Large intestine (tissue), 3 donors: ENCODE measurements around the gene ALS2. TPM values are rescaled to one million over a fixed set of nuclear protein-coding genes. Genes with fewer than 3 reads are reported as not detected.

Source experiments
- DNase-seq, 2 donors: peaks; one replicate each; pipeline versions ENCODE4 v3.0.0 to v3.0.0-alpha.2; 2013
- H3K27ac ChIP-seq: one replicate; pipeline ENCODE4 v1.5.1; 2013; ENCODE audit warnings: low read length
- H3K27me3 ChIP-seq: 2 replicates; pipeline ENCODE4 v1.6.1; 2013; ENCODE audit warnings: low read length; ENCODE audit not compliant: control insufficient read depth, insufficient read depth
- H3K36me3 ChIP-seq: 2 replicates; pipeline ENCODE4 v1.6.1; 2013; ENCODE audit warnings: low read length; ENCODE audit not compliant: control insufficient read depth, insufficient read depth
- H3K4me1 ChIP-seq: one replicate; pipeline ENCODE4 v1.6.1; 2013; ENCODE audit warnings: low read length; ENCODE audit not compliant: control insufficient read depth, insufficient read depth
- H3K4me3 ChIP-seq: one replicate; pipeline ENCODE4 v1.5.1; 2013; ENCODE audit warnings: low read length
- H3K9me3 ChIP-seq: one replicate; pipeline ENCODE4 v1.6.1; 2013; ENCODE audit warnings: mild to moderate bottlenecking, low read depth, low read length, moderate library complexity; ENCODE audit not compliant: control insufficient read depth
- WGBS: methylation state at CpG from one replicate; pipeline ENCODE4 v1.1.5; 2013; ENCODE audit warnings: low lambda C conversion rate; ENCODE audit not compliant: insufficient coverage; 5-methylcytosine and 5-hydroxymethylcytosine counted together
- polyA plus RNA-seq: library from polyadenylated mRNA; unstranded; fragments of 120-200 nt; gene quantifications from one replicate; pipeline ENCODE4 v1.2.1, GENCODE V29; 2013

ALS2 gene
- polyA plus RNA-seq, 1 donor = 29.8 TPM

- H3K9me3 ChIP-seq = no peaks in the 10 kb centered on the region
- H3K27me3 ChIP-seq = no peaks in the 10 kb centered on the region
- H3K36me3 ChIP-seq = no peaks in the 10 kb centered on the region
- no peak overlapping the region for H3K27ac ChIP-seq
- H3K4me3 ChIP-seq = no peak overlapping the region
- WGBS = no CpG with 5 or more reads among the region's 5 CpGs
- no peaks in the 10 kb centered on the region for H3K4me1 ChIP-seq
- DNase-seq = no peak
Measured at GRCh38 chr2:201660293-201660895, 120.3 kb downstream of the ALS2 start.

GRCh38 chr2:201656740-201657139 lies 124.0 kb downstream of the ALS2 start:
- Histone ChIP-seq H3K27me3 (no peaks in the 10 kb centered on the region), H3K4me3 (no peak overlapping the region), H3K27ac (no peak overlapping the region), H3K9me3 (no peaks in the 10 kb centered on the region), H3K36me3 (no peaks in the 10 kb centered on the region), H3K4me1 (no peaks in the 10 kb centered on the region)
- no peak for DNase-seq
- WGBS = 71% methylated on average over 3 of the region's 5 CpGs

DNA sequence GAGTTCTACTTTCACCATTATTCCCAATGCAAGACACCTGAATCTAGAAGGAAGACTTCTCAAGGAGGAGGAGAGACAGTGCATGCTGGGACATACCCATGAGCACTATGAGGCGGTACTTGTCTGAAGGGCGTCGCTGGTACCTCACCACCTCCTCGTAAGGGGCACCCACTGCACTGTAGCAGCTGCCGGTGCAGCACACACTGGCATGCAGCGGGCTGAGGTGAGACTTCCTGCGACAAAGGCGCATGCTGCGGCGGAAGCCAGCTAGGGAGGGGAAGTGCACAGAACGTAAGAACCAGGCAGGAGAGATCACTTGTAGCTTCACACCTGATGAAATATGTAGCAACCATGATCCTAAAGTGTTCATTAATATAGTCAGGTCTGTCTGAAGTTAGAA lies 124.6 kb downstream of the ALS2 start:
- 100% methylated on average over 1 of the region's 11 CpGs for WGBS
- no peaks in the 10 kb centered on the region for H3K36me3 ChIP-seq
- no peaks in the 10 kb centered on the region for H3K9me3 ChIP-seq
- DNase-seq = no peak
- no peaks in the 10 kb centered on the region for H3K27me3 ChIP-seq
- no peaks in the 10 kb centered on the region for H3K4me1 ChIP-seq
- H3K4me3 ChIP-seq = no peak overlapping the region
- H3K27ac ChIP-seq = no peak overlapping the region

GRCh38 chr2:201654616-201655384 lies 125.9 kb downstream of the ALS2 start:
- Histone ChIP-seq H3K36me3 (no peaks in the 10 kb centered on the region), H3K9me3 (no peaks in the 10 kb centered on the region), H3K4me3 (no peak overlapping the region), H3K27ac (no peak overlapping the region), H3K4me1 (no peaks in the 10 kb centered on the region), H3K27me3 (no peaks in the 10 kb centered on the region)
- DNase-seq = no peak
- WGBS = 60% methylated on average over 1 of the region's 5 CpGs

- H3K27me3 ChIP-seq = no peaks in the 10 kb centered on the region
- no peaks in the 10 kb centered on the region for H3K9me3 ChIP-seq
- no peak overlapping the region for H3K4me3 ChIP-seq
- no peaks in the 10 kb centered on the region for H3K4me1 ChIP-seq
- H3K36me3 ChIP-seq = no peaks in the 10 kb centered on the region
- no peak for DNase-seq
- 86% methylated on average over 5 of the region's 6 CpGs for WGBS
- no peak overlapping the region for H3K27ac ChIP-seq
Measured at GRCh38 chr2:201653221-201653620, 127.5 kb downstream of the ALS2 start.

Other genes starting within 250 kb of the ALS2 start
- 15.4 TPM for gene TMEM237, start 137.4 kb downstream of the ALS2 start, polyA plus RNA-seq
- gene MPP4, start 82.3 kb downstream of the ALS2 start, polyA plus RNA-seq = 0.24 TPM
- 0.24 TPM for gene CDK15, start 25.6 kb upstream of the ALS2 start, polyA plus RNA-seq